ENCODE results near the gene IFNA4. TPM values are rescaled to one million over a fixed set of nuclear protein-coding genes. Genes with fewer than 3 reads are reported as not detected.

IFNA4 gene
- total and polyA plus RNA-seq, 2 of the 8 experiments (the other 6 are each of a cell fraction or from before 2014, with no cell fraction given) = not detected

GRCh38 chr9:21155501-21155900 is 31.9 kb downstream of the IFNA4 start (continued):
- TF ChIP-seq CHD7 (IDR thresholded peaks at IDR 0.05; ENCODE audit: insufficient replicate concordance, low read length) (no peak), YY1 (IDR thresholded peaks at IDR 0.05; ENCODE audit: low read depth, low read length) (no peak), TCF12 (IDR thresholded peaks at IDR 0.05; ENCODE audit: low read depth, low read length) (no peak), CBX5 (IDR thresholded peaks at IDR 0.05; ENCODE audit: low read depth, low read length) (no peak)
